ENCODE measurements around the gene TRPM1.

TRPM1 gene

GRCh38 chr15:31101262-31102038 is at the start of gene TRPM1:
Gene TRPM1, minus strand, starts transcription at chr15:31101725. Its CDS starts 20,370 bp downstream, at chr15:31081355.
- DNase-seq, result no peak

- no peak for DNase-seq
Measured at GRCh38 chr15:31150732-31151231, 49.3 kb upstream of the TRPM1 start.

GRCh38 chr15:31149987-31150386 is 48.5 kb upstream of the TRPM1 start:
- no peak for DNase-seq

GRCh38 chr15:31149088-31149505 is 47.6 kb upstream of the TRPM1 start:
- DNase-seq, result no peak

- no peak for DNase-seq
Measured at GRCh38 chr15:31148297-31149087, 47.0 kb upstream of the TRPM1 start.

- no peak for DNase-seq
Measured at GRCh38 chr15:31147944-31148296, 46.4 kb upstream of the TRPM1 start.

- DNase-seq, result no peak
Measured at GRCh38 chr15:31147456-31147855, 45.9 kb upstream of the TRPM1 start.

GRCh38 chr15:31145271-31145911 is 43.9 kb upstream of the TRPM1 start:
- no peak for DNase-seq

- DNase-seq, result no peak
Measured at GRCh38 chr15:31141792-31142191, 40.3 kb upstream of the TRPM1 start.

- no peak for DNase-seq
Measured at GRCh38 chr15:31136607-31137328, 35.2 kb upstream of the TRPM1 start.

GRCh38 chr15:31136016-31136415 is 34.5 kb upstream of the TRPM1 start:
- DNase-seq, result no peak

GRCh38 chr15:31135523-31135922 is 34.0 kb upstream of the TRPM1 start:
- DNase-seq, result no peak

- no peak for DNase-seq
Measured at GRCh38 chr15:31133890-31134289, 32.4 kb upstream of the TRPM1 start.

- DNase-seq, result no peak
Measured at GRCh38 chr15:31131853-31132375, 30.4 kb upstream of the TRPM1 start.

GRCh38 chr15:31130576-31131237 is 29.2 kb upstream of the TRPM1 start:
- DNase-seq, result no peak

GRCh38 chr15:31129769-31130303 is 28.3 kb upstream of the TRPM1 start:
- DNase-seq, result no peak

- no peak for DNase-seq
Measured at GRCh38 chr15:31128919-31129768, 27.6 kb upstream of the TRPM1 start.

- no peak for DNase-seq
Measured at GRCh38 chr15:31128477-31128876, 27.0 kb upstream of the TRPM1 start.

- no peak for DNase-seq
Measured at GRCh38 chr15:31127596-31128261, 26.2 kb upstream of the TRPM1 start.

GRCh38 chr15:31125061-31125460 is 23.5 kb upstream of the TRPM1 start:
- no peak for DNase-seq
